ENCODE results near the gene ADAMTSL5.
"Not testable (repeated sequence)": the region's sequence is repeated elsewhere in the genome, so short reads cannot be mapped to it uniquely, and the experiment has no call there.

Gene ADAMTSL5

GRCh38 chr19:1510807-1511206 is 2.0 kb downstream of the ADAMTSL5 start:
- DNase-seq, result no peak

DNA sequence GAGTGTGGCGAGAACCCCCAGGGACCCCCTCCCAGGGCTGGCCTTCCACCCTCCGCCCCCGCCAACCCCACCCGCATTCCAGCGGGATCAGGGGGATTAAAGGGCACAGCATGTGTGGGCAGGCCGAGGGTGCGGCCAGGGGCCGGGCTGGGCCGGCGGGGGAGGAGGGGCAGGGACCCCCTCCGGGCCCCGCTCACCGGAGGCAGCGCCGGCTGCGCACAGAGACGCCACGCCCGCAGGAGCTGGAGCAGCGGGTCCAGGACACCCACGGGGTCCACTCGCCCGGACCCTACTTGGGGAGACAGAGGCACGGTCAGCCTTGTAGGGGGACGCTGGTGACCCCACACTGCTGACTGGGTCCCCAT is 2.4 kb downstream of the ADAMTSL5 start:
- DNase-seq, result no peak

DNA sequence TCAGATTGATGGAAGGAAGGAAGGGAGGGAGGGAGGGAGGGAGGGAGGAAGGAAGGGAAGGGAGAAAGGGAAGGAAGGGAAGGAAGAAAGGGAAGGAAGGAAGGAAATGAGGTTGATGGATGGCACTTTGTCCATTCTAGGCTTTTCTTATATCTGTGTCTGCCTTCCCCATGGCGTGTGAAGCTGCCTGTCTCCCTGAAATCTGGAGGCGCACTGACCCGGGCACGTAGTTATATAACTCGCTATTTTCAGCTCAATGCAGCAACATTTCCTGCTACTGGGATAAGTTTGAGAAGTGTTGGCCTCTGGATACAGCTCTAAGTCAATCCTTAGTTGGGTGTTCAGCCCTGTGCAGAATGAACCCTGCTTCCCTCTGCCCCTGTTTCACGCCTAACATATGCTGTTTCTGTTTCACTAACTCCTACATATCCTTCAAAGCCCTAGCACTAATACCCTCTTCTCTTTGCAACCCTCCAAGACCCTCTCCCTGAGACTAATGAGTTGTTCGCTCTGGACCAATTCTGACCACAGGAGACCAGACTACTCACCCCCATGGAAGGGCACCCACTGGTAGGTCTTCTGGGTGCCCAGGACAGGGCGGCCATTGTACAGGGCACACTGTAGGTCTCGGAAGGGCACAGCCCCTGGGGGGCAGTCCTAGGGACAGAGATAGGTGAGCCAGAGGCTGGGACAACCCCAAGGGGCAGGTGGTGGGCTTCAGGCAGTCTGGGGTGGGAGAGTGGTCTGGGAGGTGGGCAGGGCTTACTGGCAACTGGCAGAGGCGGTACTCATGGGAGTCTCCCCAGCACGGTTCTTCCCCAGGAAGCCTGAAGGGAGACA is 3.0 kb downstream of the ADAMTSL5 start:
- no peak for DNase-seq

DNA sequence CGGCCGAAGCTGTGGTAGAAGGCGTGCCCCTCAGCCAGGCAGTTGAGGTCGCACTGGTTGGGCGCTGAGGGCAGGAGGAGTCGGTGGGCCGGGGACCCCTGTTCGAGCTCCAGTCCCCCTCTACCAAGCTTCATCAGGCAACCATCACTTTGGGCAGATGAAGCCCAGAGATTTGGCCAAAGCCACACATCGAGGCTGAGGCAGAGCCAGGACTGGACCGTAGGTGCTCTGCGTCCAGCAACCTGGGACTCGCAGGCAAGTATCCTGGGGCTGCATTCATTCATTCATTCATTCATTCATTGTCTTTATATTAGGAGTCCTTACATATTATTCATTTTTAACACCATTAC is 4.3 kb downstream of the ADAMTSL5 start:
- no peak for DNase-seq

DNA sequence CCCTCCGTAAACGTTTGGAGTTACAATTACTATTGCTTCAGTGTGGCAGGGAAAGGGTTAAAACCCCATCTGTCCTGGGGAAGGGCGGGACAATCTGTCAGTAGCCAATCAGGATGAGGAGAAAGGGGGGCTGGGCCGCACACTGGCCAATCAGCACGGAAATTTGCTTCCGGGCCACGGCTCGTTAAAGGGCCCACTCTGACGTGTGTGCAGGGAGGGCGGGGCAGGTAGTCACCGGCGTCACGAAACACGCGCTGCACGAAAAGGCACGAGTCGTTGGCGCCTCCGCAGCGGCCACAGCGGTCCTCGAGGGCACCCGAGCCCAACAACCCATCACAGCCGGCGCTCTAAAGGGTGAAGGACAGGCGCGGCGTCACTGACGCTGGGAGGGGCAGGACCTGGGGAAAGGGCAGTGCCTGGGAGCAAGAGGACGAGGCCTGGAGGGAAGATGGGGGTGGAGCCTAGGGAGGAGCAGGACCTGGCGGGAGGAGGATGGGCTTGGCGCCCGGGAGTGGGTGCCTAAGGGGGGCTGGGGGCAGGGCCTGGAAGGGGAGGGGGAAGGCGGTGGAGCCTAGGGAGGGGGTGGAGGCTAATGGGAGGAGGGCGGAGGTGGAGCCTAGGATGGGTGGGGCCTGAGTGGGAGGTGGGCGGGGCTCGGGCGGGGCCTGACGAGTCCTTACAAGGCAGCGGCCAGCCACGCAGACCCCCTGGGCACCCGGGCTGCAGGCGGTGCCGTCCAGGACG is 4.9 kb downstream of the ADAMTSL5 start:
- DNase-seq, result peak; percentile 90

DNA sequence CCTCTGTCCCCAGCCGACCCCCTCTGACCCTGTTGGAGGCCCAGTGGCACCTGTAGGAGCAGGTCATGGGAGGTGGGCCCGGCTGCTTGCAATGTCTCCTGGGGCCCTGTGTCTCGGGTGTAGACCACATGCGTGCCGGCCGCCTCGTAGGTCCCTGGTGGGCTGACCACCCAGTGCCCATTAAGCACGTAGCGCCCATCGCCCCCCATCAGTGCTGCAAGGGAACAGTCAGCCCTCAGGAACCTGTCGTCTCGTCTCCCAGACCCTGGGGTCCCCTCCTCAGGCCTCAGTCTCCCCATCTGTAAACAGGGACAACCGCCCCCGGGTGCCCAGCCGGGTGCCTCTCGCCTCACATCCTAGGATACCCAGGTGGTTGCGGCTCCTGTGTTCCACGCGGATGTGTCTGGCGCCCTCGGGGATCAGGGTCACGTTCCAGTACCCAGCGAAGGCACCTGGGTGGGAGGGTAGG is 5.6 kb downstream of the ADAMTSL5 start:
- DNase-seq, result no peak

- no peak for DNase-seq
These were observed 6.6 kb downstream of the ADAMTSL5 start for GRCh38 chr19:1505991-1506881.

GRCh38 chr19:1505012-1505411 is 7.8 kb downstream of the ADAMTSL5 start:
- no peak for DNase-seq

GRCh38 chr19:1503925-1504773 is 8.7 kb downstream of the ADAMTSL5 start:
- DNase-seq, result no peak

GRCh38 chr19:1503089-1503924 is 9.5 kb downstream of the ADAMTSL5 start:
- DNase-seq, result peak; percentile 44

GRCh38 chr19:1502433-1503088 is 10.3 kb downstream of the ADAMTSL5 start:
- no peak for DNase-seq

- DNase-seq, result no peak
These were observed 11.6 kb downstream of the ADAMTSL5 start for GRCh38 chr19:1501200-1501595.

- not testable (repeated sequence) for DNase-seq
These were observed 13.6 kb downstream of the ADAMTSL5 start for GRCh38 chr19:1499231-1499630.

- DNase-seq, result no peak
These were observed 15.1 kb downstream of the ADAMTSL5 start for GRCh38 chr19:1497578-1498235.

- DNase-seq, result no peak
These were observed 15.9 kb downstream of the ADAMTSL5 start for GRCh38 chr19:1496714-1497577.

DNA sequence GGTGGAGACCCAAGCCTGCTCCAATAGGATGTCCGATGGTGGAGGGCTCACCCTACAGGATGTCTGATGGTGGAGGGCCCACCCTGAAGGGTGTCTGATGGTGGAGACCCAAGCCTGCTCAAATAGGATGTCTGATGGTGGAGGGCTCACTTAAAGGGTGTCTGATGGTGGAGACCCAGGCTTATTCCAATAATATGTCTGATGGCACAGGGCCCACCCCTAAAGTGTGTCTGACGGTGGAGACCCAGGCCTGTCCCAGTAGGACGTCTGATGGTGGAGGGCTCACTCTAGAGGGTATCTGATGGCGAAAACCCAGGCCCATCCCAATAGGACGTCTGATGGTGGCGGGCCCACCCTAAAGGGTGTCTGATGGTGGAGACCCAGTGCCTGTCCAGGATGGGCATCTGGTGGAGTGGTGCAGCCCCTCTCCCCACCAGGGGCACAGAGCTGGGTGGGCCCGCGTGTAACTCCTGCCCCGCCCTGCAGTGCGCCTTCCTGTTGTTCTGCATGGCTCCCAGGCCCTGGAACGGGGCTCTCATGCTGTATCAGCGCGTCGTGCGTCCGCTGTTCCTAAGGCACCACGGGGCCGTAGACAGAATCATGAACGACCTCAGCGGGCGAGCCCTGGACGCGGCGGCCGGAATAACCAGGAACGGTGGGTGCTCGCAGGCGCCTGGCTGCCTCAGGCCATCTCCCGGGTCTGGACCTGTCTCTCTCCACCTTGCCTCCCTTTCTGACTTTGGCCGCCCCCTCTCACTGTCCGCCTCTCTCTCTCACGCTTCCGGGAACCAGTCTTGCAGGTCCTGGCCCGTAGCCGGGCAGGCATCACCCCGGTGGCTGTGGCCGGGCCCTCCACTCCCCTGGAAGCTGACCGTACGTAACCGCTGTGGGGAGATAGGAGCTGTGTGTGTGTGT is 16.8 kb downstream of the ADAMTSL5 start:
- no peak for DNase-seq

DNA sequence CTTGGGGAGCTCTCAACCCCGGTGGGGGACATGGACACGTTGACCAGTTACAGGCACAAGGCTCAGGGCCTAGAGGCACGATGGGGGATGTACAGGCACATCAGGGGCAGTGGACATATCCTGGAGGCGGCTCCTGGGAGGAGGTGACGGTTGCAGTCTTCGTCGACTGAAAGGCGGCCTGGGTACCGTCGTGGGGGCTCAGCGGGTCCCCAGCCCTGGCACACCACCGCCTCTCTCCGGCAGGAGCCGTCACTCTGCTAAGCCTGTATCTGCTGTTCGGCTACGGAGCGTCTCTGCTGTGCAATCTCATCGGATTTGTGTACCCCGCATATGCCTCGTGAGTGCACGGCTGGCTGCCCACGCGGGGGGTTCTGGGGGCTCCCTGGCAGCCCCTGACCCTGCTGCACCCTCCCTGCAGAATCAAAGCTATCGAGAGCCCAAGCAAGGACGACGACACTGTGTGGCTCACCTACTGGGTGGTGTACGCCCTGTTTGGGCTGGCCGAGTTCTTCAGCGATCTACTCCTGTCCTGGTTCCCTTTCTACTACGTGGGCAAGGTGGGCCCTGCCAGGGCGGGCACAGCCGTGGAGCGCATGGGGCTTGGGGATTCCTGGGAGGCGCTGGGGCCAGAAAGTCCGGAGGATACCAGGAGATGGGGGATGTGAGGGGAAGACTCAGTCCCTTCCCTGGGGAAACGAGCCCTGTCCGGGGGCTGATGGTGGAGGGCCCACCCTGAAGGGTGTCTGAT is 17.6 kb downstream of the ADAMTSL5 start:
- no peak for DNase-seq
